Testis (tissue), 2 donors: ENCODE measurements around the gene ATP6V1E1.

Experiments
- POLR2A ChIP-seq: fragments of 450-650 bp; IDR thresholded peaks from one replicate; pipeline ENCODE4 v1.6.1; 2017; ENCODE audit warnings: antibody characterized with exemption, mild to moderate bottlenecking, moderate library complexity
- TF ChIP-seq, protein P1 (sequence below), 3 experiments: fragments of 450-650 bp in 2 of 3; fragments of 200-600 bp in 1 of 3; sonication (generic) in 1 of 3; IDR thresholded peaks; one replicate each; pipeline ENCODE4 v1.5.1; 2016 to 2019; ENCODE audit warnings: antibody characterized with exemption in 3 of 3, mild to moderate bottlenecking in 2 of 3, moderate library complexity in 1 of 3

GRCh38 chr22:17606496-17606895 lies 22.1 kb downstream of the ATP6V1E1 start:
- TF ChIP-seq, protein P1, sequence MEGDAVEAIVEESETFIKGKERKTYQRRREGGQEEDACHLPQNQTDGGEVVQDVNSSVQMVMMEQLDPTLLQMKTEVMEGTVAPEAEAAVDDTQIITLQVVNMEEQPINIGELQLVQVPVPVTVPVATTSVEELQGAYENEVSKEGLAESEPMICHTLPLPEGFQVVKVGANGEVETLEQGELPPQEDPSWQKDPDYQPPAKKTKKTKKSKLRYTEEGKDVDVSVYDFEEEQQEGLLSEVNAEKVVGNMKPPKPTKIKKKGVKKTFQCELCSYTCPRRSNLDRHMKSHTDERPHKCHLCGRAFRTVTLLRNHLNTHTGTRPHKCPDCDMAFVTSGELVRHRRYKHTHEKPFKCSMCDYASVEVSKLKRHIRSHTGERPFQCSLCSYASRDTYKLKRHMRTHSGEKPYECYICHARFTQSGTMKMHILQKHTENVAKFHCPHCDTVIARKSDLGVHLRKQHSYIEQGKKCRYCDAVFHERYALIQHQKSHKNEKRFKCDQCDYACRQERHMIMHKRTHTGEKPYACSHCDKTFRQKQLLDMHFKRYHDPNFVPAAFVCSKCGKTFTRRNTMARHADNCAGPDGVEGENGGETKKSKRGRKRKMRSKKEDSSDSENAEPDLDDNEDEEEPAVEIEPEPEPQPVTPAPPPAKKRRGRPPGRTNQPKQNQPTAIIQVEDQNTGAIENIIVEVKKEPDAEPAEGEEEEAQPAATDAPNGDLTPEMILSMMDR (IDR thresholded peaks at IDR 0.05): no peak
- no peak for TF ChIP-seq POLR2A
